Thyroid gland (tissue), 4 donors: Measurements from ENCODE around the gene GINM1. TPM values are rescaled to one million over a fixed set of nuclear protein-coding genes. Genes with fewer than 3 reads are reported as not detected.

Source experiments
- DNase-seq, 2 donors: peaks; one replicate each; pipeline ENCODE4 v3.0.0-alpha.2; 2019
- H3K27ac ChIP-seq, 3 donors: fragments of 200-600 bp; sonication (generic); 1 replicate in 2 of 3; 2 replicates in 1 of 3; pipeline ENCODE4 v1.5.1; 2016 to 2019; ENCODE audit warnings: mild to moderate bottlenecking in 1 of 3, moderate library complexity in 1 of 3
- H3K27me3 ChIP-seq: fragments of 200-600 bp; sonication (generic); one replicate; pipeline ENCODE4 v1.5.1; 2019
- H3K36me3 ChIP-seq, 2 donors: fragments of 200-600 bp; sonication (generic); one replicate each; pipeline ENCODE4 v1.5.1; 2016 to 2019
- H3K4me1 ChIP-seq, 2 donors: fragments of 200-600 bp; sonication (generic); one replicate each; pipeline ENCODE4 v1.5.1; 2017 to 2019
- H3K4me3 ChIP-seq, 3 donors: fragments of 200-600 bp; sonication (generic); replicated peaks in 1 of 3; 1 replicate in 2 of 3; 2 replicates in 1 of 3; pipeline ENCODE4 v1.5.1; 2016; ENCODE audit warnings: mild to moderate bottlenecking in 1 of 3
- H3K9me3 ChIP-seq: fragments of 200-600 bp; sonication (generic); one replicate; pipeline ENCODE4 v1.5.1; 2017
- POLR2A ChIP-seq, 2 donors: fragments of 450-650 bp; IDR thresholded peaks; one replicate each; pipeline ENCODE4 v1.6.1; 2017; ENCODE audit warnings: antibody characterized with exemption in 2 of 2, mild to moderate bottlenecking in 2 of 2, moderate library complexity in 1 of 2
- WGBS, 2 donors: methylation state at CpG; one replicate each; pipeline ENCODE4 v1.1.5; 2017; 5-methylcytosine and 5-hydroxymethylcytosine counted together
- intact Hi-C: fragments of 100-400 bp; cut with DNase I; formaldehyde crosslinking; loops from one replicate; pipeline ENCODE4 v1.15.1; 2023
- total RNA-seq, 4 donors: library from RNA; depleted of rRNA; stranded (reverse); fragments of >200 nt; gene quantifications; one replicate each; pipeline ENCODE4 v1.2.3, GENCODE V29; 2016
- TF ChIP-seq, protein P1 (sequence below), 6 experiments: fragments of 200-600 bp in 3 of 6; fragments of 450-650 bp in 3 of 6; sonication (generic) in 3 of 6; IDR thresholded peaks; one replicate each; pipeline ENCODE4 v1.5.1; 2016 to 2019; ENCODE audit warnings: antibody characterized with exemption in 6 of 6, mild to moderate bottlenecking in 2 of 6, inconsistent platforms in 1 of 6, moderate library complexity in 1 of 6

GINM1 gene
- total RNA-seq, 4 donors from 2014 or later: 77.3 to 101 (median 86.8) TPM

DNA sequence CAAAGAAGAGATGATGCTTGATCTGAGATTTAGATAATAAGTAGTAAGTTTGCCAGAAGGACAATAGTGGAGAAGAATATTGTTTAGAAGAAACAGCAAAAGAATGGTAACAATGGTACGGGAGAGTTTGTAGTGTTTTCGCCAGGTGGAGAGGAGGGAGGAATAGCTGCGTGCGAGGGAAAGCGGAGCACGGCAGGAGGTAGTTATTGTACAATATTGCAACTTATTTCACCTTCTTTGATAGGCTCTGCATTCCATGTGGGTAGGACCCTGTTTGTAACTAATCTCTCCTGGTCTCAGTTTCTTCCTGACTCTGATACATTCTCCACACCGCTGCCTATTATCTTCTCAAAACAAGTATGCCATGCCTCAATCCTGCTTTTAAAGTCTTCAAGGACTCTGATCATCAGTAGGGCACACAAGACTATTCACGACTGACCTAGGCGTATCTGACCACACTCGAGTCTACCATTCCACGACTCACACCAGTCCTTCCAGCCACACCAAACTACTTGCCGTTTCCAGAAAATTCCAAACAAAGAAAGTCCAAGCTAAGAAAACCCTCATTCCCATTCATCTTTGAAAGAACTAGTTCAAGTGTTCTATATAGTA, 21.4 kb upstream of the GINM1 start:
- TF ChIP-seq POLR2A (IDR thresholded peaks at IDR 0.05): no peak
- TF ChIP-seq, protein P1, sequence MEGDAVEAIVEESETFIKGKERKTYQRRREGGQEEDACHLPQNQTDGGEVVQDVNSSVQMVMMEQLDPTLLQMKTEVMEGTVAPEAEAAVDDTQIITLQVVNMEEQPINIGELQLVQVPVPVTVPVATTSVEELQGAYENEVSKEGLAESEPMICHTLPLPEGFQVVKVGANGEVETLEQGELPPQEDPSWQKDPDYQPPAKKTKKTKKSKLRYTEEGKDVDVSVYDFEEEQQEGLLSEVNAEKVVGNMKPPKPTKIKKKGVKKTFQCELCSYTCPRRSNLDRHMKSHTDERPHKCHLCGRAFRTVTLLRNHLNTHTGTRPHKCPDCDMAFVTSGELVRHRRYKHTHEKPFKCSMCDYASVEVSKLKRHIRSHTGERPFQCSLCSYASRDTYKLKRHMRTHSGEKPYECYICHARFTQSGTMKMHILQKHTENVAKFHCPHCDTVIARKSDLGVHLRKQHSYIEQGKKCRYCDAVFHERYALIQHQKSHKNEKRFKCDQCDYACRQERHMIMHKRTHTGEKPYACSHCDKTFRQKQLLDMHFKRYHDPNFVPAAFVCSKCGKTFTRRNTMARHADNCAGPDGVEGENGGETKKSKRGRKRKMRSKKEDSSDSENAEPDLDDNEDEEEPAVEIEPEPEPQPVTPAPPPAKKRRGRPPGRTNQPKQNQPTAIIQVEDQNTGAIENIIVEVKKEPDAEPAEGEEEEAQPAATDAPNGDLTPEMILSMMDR (IDR thresholded peaks at IDR 0.05): no peak
- 16 to 28% methylated on average over 12 of the region's 12 CpGs for WGBS, 2 donors
- peaks cover 15 to 24% of the 10 kb centered on the region in 2 donors for H3K4me1 ChIP-seq
- no peaks in the 10 kb centered on the region for H3K27me3 ChIP-seq
- H3K9me3 ChIP-seq: no peaks in the 10 kb centered on the region
- DNase-seq: no peak
- H3K4me3 ChIP-seq: peak overlapping the region; percentile 81 to 100 (median 84)
- intact Hi-C loops: no loop called here
- peak overlapping the region in 2 of 3 donors; percentile 91 to 95 for H3K27ac ChIP-seq
- H3K36me3 ChIP-seq: peaks cover 8 to 10% of the 10 kb centered on the region in 2 donors

- intact Hi-C loops: no loop called here
- Histone ChIP-seq H3K9me3 (no peaks in the 10 kb centered on the region), H3K36me3 (peaks cover 2 to 5% of the 10 kb centered on the region in 2 donors), H3K4me3 (peak overlapping the region; percentile 81 to 100 (median 84)), H3K27me3 (no peaks in the 10 kb centered on the region), H3K27ac (peak overlapping the region; percentile 82 to 95 (median 91)), H3K4me1 (peaks cover 15 to 24% of the 10 kb centered on the region in 2 donors)
- peak; percentile 42 to 51 for DNase-seq
- WGBS, 2 donors: 0 to 1% methylated on average over 15 to 16 of the region's 16 CpGs
- no peak for TF ChIP-seq POLR2A (IDR thresholded peaks at IDR 0.05)
- TF ChIP-seq, protein P1 (IDR thresholded peaks at IDR 0.05): peak in 1 of 6 experiments; percentile 3
Measured at GRCh38 chr6:149545258-149545753, 20.9 kb upstream of the GINM1 start.

GRCh38 chr6:149545754-149546471, 20.3 kb upstream of the GINM1 start, which contains the start of gene PPIL4:
Gene PPIL4 (minus strand): TSS chr6:149546043. CDS start chr6:149546005, 38 bp downstream.
- Histone ChIP-seq H3K27ac (peak within 1 kb of the TSS; percentile 82 to 95 (median 91)), H3K4me1 (peaks cover 15 to 24% of the 10 kb centered on the region in 2 donors), H3K36me3 (peaks cover 0 to under 1% of the 10 kb centered on the region in 2 donors), H3K9me3 (no peaks in the 10 kb centered on the region), H3K27me3 (no peaks in the 10 kb centered on the region), H3K4me3 (peak within 1 kb of the TSS; percentile 81 to 100 (median 84))
- whole genome bisulfite sequencing, 2 donors: 0 to 2% methylated on average over 37 to 54 of the region's 71 CpGs
- DNase-seq: peak; percentile 96 to 97
- TF ChIP-seq, protein P1 (IDR thresholded peaks at IDR 0.05): peak; percentile 42 to 74 (median 68)
- TF ChIP-seq POLR2A (IDR thresholded peaks at IDR 0.05): peak in 1 of 2 donors; percentile 91
- intact Hi-C loops: no loop called here

DNA sequence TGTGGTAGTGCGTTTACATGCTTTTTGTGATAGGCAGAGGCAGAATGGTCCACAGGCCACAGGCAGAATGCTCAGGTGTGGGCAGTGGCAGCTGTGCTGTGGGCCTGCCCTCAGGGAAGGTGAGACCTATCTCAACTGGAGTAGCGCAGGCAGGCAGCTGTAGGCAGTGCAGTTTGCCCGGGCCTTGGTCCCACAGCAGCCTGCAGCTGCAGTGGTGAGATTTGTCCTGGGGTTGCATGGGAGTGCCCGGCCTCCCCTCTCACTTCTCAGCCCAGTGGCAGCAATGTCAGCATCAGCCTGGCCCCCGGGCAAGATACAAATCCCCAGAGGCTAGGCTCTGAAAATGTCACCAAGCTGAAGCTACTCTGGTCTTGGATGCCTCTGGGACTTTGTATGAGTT, 14.3 kb upstream of the GINM1 start:
- no peak for DNase-seq

More for the DNA sequence above, 14.3 kb upstream of the GINM1 start:
- no peaks in the 10 kb centered on the region for H3K9me3 ChIP-seq
- no peaks in the 10 kb centered on the region for H3K4me1 ChIP-seq
- intact Hi-C loops: no loop called here
- H3K36me3 ChIP-seq: no peaks in the 10 kb centered on the region
- no peaks in the 10 kb centered on the region for H3K27me3 ChIP-seq
- no peak for TF ChIP-seq POLR2A (IDR thresholded peaks at IDR 0.05)
- TF ChIP-seq, protein P1 (IDR thresholded peaks at IDR 0.05): no peak
- H3K27ac ChIP-seq: no peak overlapping the region
- WGBS, 2 donors: 60 to 100% methylated on average over 2 to 5 of the region's 5 CpGs
- no peak overlapping the region for H3K4me3 ChIP-seq
